Activated CD8-positive, alpha-beta T cell treated with anti-CD3 and anti-CD28 coated beads for 36 hours (primary cell): ENCODE results near the gene SPACA6. TPM values are rescaled to one million over a fixed set of nuclear protein-coding genes. Genes with fewer than 3 reads are reported as not detected.

Experiments
- ATAC-seq: fragments of 200-7000 bp; cut with Tn5 transposase; one replicate; pipeline ENCODE4 v1.10.0; 2021; ENCODE audit warnings: mild to moderate bottlenecking, moderate library complexity
- CTCF ChIA-PET: fragments of 350-600 bp; sonication (Branson Sonifier 250); formaldehyde crosslinking; loops from one replicate; lab custom pipeline; 2021; ENCODE audit warnings: antibody characterized with exemption; lab: Charles Lee
- POLR2A ChIA-PET: fragments of 350-600 bp; sonication (Branson Sonifier 250); formaldehyde crosslinking; loops from one replicate; lab custom pipeline; 2021; ENCODE audit warnings: antibody characterized with exemption; lab: Charles Lee
- DNase-seq: peaks from one replicate; pipeline ENCODE4 v3.0.0-alpha.2; 2020
- H3K27ac Mint-ChIP-seq: one replicate; pipeline ENCODE4 v1.8.0; 2021; ENCODE audit warnings: mild to moderate bottlenecking, mixed read lengths
- H3K27me3 Mint-ChIP-seq: one replicate; pipeline ENCODE4 v1.8.0; 2021; ENCODE audit warnings: mixed read lengths
- H3K36me3 Mint-ChIP-seq: one replicate; pipeline ENCODE4 v1.8.0; 2021; ENCODE audit warnings: low read depth, mixed read lengths
- H3K4me1 Mint-ChIP-seq: one replicate; pipeline ENCODE4 v1.8.0; 2021; ENCODE audit warnings: low read depth, mixed read lengths
- H3K4me3 Mint-ChIP-seq: one replicate; pipeline ENCODE4 v1.8.0; 2021; ENCODE audit warnings: mild to moderate bottlenecking, moderate library complexity, mixed read lengths
- H3K9me3 Mint-ChIP-seq: one replicate; pipeline ENCODE4 v1.8.0; 2021; ENCODE audit warnings: mixed read lengths
- intact Hi-C: fragments of 100-400 bp; cut with micrococcal nuclease; formaldehyde crosslinking; loops from one replicate; pipeline ENCODE4 v1.10.0; 2022
- total RNA-seq, 2 experiments: library from RNA; stranded (reverse); gene quantifications; one replicate each; pipeline ENCODE4 v1.2.3, GENCODE V29; 2021
- TF ChIP-seq, protein P1 (sequence below): fragments of 200-600 bp; IDR thresholded peaks from one replicate; pipeline ENCODE4 v1.8.0; 2022; ENCODE audit warnings: antibody characterized with exemption, mild to moderate bottlenecking

The SPACA6 gene
- total RNA-seq, 2 experiments from 2014 or later: 2.4 to 4.6 TPM

DNA sequence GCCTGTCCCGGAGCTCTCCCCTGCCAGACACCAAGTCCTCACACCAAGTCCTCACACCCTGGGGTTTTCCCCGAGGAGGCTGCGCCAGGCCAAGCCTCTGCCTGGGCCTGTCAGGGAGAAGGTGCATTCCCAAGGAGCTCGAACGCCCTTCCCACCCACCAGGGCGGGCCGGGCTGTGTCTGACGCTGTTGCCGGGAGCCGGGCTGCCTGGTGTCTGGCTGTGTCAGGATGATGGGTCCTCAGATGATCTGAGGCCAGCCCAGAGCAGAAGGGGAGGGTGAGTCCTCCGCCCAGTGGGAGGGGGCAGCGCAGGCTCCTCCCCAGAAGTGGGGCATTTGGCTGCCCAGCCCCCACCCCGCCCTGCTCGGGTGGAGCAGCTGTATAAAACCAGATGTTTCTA, 32.9 kb downstream of the SPACA6 start:
- TF ChIP-seq, protein P1, sequence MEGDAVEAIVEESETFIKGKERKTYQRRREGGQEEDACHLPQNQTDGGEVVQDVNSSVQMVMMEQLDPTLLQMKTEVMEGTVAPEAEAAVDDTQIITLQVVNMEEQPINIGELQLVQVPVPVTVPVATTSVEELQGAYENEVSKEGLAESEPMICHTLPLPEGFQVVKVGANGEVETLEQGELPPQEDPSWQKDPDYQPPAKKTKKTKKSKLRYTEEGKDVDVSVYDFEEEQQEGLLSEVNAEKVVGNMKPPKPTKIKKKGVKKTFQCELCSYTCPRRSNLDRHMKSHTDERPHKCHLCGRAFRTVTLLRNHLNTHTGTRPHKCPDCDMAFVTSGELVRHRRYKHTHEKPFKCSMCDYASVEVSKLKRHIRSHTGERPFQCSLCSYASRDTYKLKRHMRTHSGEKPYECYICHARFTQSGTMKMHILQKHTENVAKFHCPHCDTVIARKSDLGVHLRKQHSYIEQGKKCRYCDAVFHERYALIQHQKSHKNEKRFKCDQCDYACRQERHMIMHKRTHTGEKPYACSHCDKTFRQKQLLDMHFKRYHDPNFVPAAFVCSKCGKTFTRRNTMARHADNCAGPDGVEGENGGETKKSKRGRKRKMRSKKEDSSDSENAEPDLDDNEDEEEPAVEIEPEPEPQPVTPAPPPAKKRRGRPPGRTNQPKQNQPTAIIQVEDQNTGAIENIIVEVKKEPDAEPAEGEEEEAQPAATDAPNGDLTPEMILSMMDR: no peak
- DNase-seq: no peak
- CTCF ChIA-PET: no interaction called here
- Mint-ChIP-seq H3K4me1 (no peaks in the 10 kb centered on the region), H3K9me3 (peaks cover 6% of the 10 kb centered on the region), H3K4me3 (no peak overlapping the region), H3K36me3 (peaks cover 2% of the 10 kb centered on the region), H3K27me3 (peaks cover 22% of the 10 kb centered on the region), H3K27ac (no peak overlapping the region)
- no peak for ATAC-seq
- intact Hi-C loops: no loop called here
- POLR2A ChIA-PET: no interaction called here

DNA sequence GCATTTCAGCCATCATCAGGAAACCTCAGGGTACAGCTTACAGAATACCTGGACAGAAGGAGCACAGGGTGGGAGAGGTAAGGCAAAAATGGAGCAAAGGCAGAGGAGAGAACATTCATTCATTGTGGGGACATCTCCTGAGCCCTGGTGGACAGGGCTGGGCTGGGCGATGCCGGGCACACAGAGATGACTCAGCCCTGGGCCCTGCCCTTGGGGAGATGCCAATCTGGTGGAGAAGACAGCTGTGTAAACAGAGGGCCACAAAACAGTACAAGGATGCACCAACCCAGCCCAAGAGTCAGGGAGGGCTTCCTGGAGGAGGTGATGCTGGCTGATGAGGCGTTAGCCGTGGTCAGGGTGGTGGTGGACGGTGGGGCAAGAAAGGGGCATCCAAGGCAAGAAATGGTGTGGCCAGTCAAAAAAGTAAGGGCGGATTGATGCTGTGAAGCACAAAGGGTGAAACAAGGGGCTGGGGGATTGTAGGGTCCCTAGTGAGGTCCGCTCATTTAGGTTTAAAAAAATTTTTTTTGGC, 34.3 kb downstream of the SPACA6 start:
- DNase-seq: no peak
- CTCF ChIA-PET: no interaction called here
- Mint-ChIP-seq H3K36me3 (peaks cover 2% of the 10 kb centered on the region), H3K27me3 (peaks cover 21% of the 10 kb centered on the region), H3K27ac (no peak overlapping the region), H3K4me1 (no peaks in the 10 kb centered on the region), H3K9me3 (peaks cover 10% of the 10 kb centered on the region), H3K4me3 (no peak overlapping the region)
- intact Hi-C loops: no loop called here
- POLR2A ChIA-PET: no interaction called here
- TF ChIP-seq, protein P1: no peak
- no peak for ATAC-seq

DNA sequence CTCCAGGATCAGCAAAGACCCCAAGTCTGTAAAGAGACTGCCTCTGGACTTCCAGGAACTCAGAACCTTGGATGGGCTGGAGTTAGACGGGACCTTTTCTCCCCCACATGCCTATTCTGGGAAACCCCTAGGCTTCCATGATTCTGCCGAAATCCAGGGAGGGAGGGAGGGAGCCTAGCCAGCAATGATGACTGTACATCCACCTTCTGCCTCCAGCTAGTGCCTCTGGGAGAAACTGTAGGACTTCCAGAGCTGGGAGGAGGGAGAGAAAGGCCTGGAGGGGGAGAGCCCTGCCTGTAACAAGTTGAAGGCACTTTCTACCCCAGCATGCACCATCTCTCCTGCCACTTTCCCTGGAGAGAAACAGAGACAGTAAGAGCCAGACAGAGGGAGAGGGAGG, 36.7 kb downstream of the SPACA6 start:
- H3K4me3 Mint-ChIP-seq: no peak overlapping the region
- H3K4me1 Mint-ChIP-seq: no peaks in the 10 kb centered on the region
- no peak for DNase-seq
- no peak for ATAC-seq
- TF ChIP-seq, protein P1: no peak
- H3K9me3 Mint-ChIP-seq: peaks cover 10% of the 10 kb centered on the region
- intact Hi-C loops: no loop called here
- ChIA-PET POLR2A (no interaction called here), CTCF (interaction anchor here (1.9 kb wide), 1 partner anchor 48 kb away, joined by 5 read pairs; no protein-coding TSS in a partner anchor)
- peaks cover 2% of the 10 kb centered on the region for H3K36me3 Mint-ChIP-seq
- peaks cover 15% of the 10 kb centered on the region for H3K27me3 Mint-ChIP-seq
- no peak overlapping the region for H3K27ac Mint-ChIP-seq

DNA sequence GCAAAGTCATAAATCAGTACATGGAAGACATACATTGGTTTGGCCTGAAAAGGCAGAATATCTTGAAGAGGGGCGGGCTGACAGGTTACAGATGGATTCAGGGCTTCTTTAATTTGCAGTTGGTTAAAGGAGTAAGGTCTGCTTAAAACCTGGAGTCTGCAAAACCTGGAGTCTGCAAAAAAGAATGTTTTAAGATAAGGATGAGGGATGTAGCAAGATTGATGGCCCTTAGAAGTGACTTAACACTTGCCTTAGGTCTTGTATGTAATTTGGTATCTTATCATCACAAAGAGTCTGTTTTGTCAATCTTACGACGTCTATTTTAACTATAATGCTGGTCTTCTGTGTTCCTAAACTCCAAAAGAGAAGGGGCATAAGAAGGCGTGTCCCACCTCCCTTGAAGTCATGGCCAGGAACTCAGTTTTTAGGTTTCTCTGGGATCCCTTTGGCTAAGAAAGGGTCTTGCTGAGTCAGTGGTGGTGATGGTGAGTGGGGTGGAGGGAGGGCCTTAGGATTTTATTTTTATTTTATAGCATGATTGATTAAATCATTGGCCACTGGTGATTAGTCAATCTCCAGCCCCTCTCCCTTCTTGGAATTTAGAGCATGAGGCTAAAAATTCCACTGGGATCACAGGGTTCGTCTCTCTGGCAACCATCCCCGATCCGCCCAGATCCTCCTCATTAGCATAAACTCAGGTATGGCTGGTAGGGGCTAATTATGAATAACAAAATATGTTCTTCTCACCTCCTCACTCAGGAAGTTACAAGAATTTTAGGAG, 40.8 kb downstream of the SPACA6 start:
- Mint-ChIP-seq H3K4me1 (no peaks in the 10 kb centered on the region), H3K27ac (no peak overlapping the region), H3K27me3 (peaks cover 12% of the 10 kb centered on the region), H3K36me3 (peaks cover 2% of the 10 kb centered on the region), H3K4me3 (no peak overlapping the region), H3K9me3 (peaks cover 10% of the 10 kb centered on the region)
- intact Hi-C loops: no loop called here
- TF ChIP-seq, protein P1: no peak
- ChIA-PET POLR2A (no interaction called here), CTCF (no interaction called here)
- ATAC-seq (no peak), DNase-seq (no peak)

DNA sequence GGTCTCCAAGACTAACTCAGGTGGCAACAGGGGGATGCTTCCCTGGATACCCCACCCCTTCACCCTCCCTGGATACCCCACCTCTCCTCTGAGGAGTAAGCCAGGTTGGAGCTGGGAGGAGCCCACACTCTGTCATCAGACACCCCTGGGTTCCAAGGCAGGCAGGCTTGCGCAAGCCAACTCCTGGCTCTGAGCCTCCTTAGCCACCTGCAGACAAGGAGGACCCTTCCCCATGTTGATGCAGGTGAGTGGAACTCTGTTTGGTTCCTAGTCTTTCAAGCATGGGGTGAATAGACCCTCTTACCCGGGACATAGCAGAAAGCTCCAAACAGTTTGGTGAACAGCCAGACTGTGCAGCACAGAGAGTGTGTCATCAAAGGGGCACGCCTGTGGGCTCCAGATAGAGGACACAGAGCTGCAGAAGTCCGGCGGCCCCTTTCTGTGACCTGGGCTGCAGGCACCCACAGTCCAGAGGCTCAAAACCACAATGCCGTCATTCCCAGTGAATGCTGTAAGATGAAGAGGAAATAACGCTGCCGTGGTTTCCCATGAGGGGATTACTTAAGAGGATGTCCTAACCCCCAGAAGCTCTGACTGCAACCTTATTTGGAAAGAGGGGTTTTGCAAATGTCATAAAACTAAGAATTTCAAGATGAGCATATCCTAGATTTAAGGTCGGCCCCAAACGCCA, 42.8 kb downstream of the SPACA6 start:
- Mint-ChIP-seq H3K27ac (no peak overlapping the region), H3K4me3 (no peak overlapping the region), H3K4me1 (no peaks in the 10 kb centered on the region), H3K9me3 (peaks cover 5% of the 10 kb centered on the region), H3K27me3 (peaks cover 14% of the 10 kb centered on the region), H3K36me3 (no peaks in the 10 kb centered on the region)
- intact Hi-C loops: no loop called here
- TF ChIP-seq, protein P1: no peak
- ATAC-seq (no peak), DNase-seq (no peak)
- ChIA-PET POLR2A (no interaction called here), CTCF (interaction anchor here (0.8 kb wide), 1 partner anchor 42 kb away, joined by 3 read pairs; no protein-coding TSS in a partner anchor)
